CD8-positive, alpha-beta memory T cell (primary cell): ENCODE measurements around the gene GNA14. TPM values are rescaled to one million over a fixed set of nuclear protein-coding genes. Genes with fewer than 3 reads are reported as not detected.
A peak's percentile ranks its signal among the peaks of the same experiment; 100 is the strongest.
"Not testable (repeated sequence)": the region's sequence is repeated elsewhere in the genome, so short reads cannot be mapped to it uniquely, and the experiment has no call there.

ENCODE experiments used
- CTCF ChIA-PET: fragments of 350-600 bp; sonication (Branson Sonifier 250); formaldehyde crosslinking; loops from one replicate; lab custom pipeline; 2021; ENCODE audit warnings: antibody characterized with exemption; lab: Charles Lee
- POLR2A ChIA-PET: fragments of 350-600 bp; sonication (Branson Sonifier 250); formaldehyde crosslinking; loops from one replicate; lab custom pipeline; 2021; ENCODE audit warnings: antibody characterized with exemption; lab: Charles Lee
- DNase-seq, 5 donors: peaks; one replicate each; pipeline versions ENCODE4 v3.0.0 to v3.0.0-alpha.2; 2020 to 2022; ENCODE audit warnings: mixed read lengths in 1 of 5
- H3K27ac ChIP-seq: one replicate; pipeline ENCODE4 v1.7.0; 2013; ENCODE audit warnings: low read depth, mild to moderate bottlenecking, low read length, moderate library complexity
- H3K27me3 ChIP-seq: 2 replicates; pipeline ENCODE4 v1.7.0; 2013; ENCODE audit warnings: low read length, mild to moderate bottlenecking; ENCODE audit not compliant: insufficient read depth, poor library complexity, severe bottlenecking
- H3K36me3 ChIP-seq: 2 replicates; pipeline ENCODE4 v1.7.0; 2013; ENCODE audit warnings: mild to moderate bottlenecking, low read length, moderate library complexity; ENCODE audit not compliant: insufficient read depth
- H3K4me1 ChIP-seq: 2 replicates; pipeline ENCODE4 v1.7.0; 2013; ENCODE audit warnings: mild to moderate bottlenecking, low read length, moderate library complexity; ENCODE audit not compliant: insufficient read depth
- H3K4me3 ChIP-seq: 2 replicates; pipeline ENCODE4 v1.7.0; 2013; ENCODE audit warnings: mild to moderate bottlenecking, low read length
- H3K9me3 ChIP-seq: 2 replicates; pipeline ENCODE4 v1.7.0; 2013; ENCODE audit warnings: mild to moderate bottlenecking, low read length
- H3K27ac Mint-ChIP-seq, 8 donors: one replicate each; pipeline ENCODE4 v1.8.0; 2020 to 2021; ENCODE audit warnings: mixed read lengths in 8 of 8, mild to moderate bottlenecking in 6 of 8, inconsistent platforms in 3 of 8, moderate library complexity in 3 of 8
- H3K27me3 Mint-ChIP-seq, 2 donors: one replicate each; pipeline ENCODE4 v1.8.0; 2020 to 2021; ENCODE audit warnings: mixed read lengths in 2 of 2, mild to moderate bottlenecking in 1 of 2, moderate library complexity in 1 of 2
- H3K36me3 Mint-ChIP-seq, 3 donors: one replicate each; pipeline ENCODE4 v1.8.0; 2020 to 2021; ENCODE audit warnings: mixed read lengths in 3 of 3, inconsistent platforms in 1 of 3, mild to moderate bottlenecking in 1 of 3
- H3K4me1 Mint-ChIP-seq, 3 donors: one replicate each; pipeline ENCODE4 v1.8.0; 2020 to 2021; ENCODE audit warnings: mixed read lengths in 3 of 3, inconsistent platforms in 1 of 3, mild to moderate bottlenecking in 1 of 3
- H3K4me3 Mint-ChIP-seq, 7 donors: one replicate each; pipeline ENCODE4 v1.8.0; 2020 to 2021; ENCODE audit warnings: mixed read lengths in 7 of 7, mild to moderate bottlenecking in 6 of 7, moderate library complexity in 4 of 7, inconsistent platforms in 2 of 7
- H3K9me3 Mint-ChIP-seq, 5 donors: one replicate each; pipeline ENCODE4 v1.8.0; 2020 to 2022; ENCODE audit warnings: mixed read lengths in 5 of 5, mild to moderate bottlenecking in 3 of 5, moderate library complexity in 2 of 5, inconsistent platforms in 1 of 5
- polyA plus RNA-seq: library from polyadenylated mRNA; unstranded; fragments of 300-500 nt; fragmentation: Illumina TruSeq; gene quantifications from one replicate; pipeline ENCODE4 v1.2.3, GENCODE V29; 2021
- total RNA-seq, 2 experiments: library from RNA; stranded (reverse); gene quantifications; one replicate each; pipeline ENCODE4 v1.2.3, GENCODE V29; 2021

GNA14 gene
- not detected for total RNA-seq
- not detected for polyA plus RNA-seq

DNA sequence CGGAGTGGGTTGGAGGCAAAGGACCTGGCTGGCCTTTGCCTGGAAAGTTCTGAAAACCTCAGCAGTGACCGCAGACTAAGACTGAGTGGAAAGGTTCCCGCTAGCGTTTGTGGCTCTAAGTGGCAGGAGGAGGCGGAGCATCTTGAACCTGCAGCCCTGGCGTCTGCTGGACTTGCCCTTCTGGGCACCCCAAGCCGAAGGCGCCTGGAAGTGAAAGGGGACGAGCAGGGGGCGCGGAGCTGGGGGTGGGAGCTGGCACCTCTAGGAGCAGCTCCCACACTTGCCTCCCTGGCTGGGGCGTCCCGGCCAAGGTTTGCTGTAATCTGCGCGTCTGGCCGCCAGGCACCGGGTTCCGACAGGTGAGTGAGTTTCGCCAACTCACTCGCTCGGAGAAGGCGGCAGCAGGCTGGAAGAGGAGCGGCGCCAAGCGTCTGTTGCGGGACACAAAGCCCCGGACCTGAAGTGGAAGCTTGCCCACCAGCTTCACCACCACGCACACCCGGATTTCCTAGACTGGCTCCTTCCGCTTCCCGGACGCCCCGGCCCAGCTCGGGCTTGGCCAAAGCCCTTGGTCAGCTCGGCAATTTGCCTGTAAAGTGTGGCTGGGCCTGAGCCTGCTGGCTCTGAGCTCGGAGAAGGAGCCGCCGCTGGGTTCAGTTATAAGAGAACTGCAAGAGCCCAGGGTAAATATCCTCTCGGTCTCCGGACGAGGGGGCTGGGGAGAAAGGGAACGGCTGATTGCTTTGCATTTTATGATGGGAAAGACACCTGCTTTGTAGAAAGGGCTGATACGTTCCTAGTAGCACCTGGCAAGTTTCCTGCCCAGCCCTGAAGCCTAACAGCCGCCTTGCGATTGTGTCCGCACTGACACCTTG is at the start of gene GNA14:
Gene GNA14, minus strand, starts transcription at position 89 of the 875 bp plus-strand sequence. CDS start 529 bp downstream, outside the sequence.
- Mint-ChIP-seq H3K27me3 (peaks cover 26 to 50% of the 10 kb centered on the region in 2 donors), H3K27ac (no peak within 1 kb of the TSS), H3K4me3 (peak within 1 kb of the TSS in 5 of 7 donors; percentile 12 to 65 (median 50)), H3K9me3 (peaks cover 0 to 2% (median 0%) of the 10 kb centered on the region in 5 donors), H3K4me1 (peaks cover 5 to 17% (median 8%) of the 10 kb centered on the region in 3 donors), H3K36me3 (no peaks in the 10 kb centered on the region)
- CTCF ChIA-PET = no interaction called here
- H3K4me3 ChIP-seq = no peak within 1 kb of the TSS
- POLR2A ChIA-PET = no interaction called here
- H3K9me3 ChIP-seq = no peaks in the 10 kb centered on the region
- H3K27ac ChIP-seq = no peak within 1 kb of the TSS
- no peaks in the 10 kb centered on the region for H3K4me1 ChIP-seq
- DNase-seq = no peak
- no peaks in the 10 kb centered on the region for H3K27me3 ChIP-seq
- H3K36me3 ChIP-seq = no peaks in the 10 kb centered on the region

DNA sequence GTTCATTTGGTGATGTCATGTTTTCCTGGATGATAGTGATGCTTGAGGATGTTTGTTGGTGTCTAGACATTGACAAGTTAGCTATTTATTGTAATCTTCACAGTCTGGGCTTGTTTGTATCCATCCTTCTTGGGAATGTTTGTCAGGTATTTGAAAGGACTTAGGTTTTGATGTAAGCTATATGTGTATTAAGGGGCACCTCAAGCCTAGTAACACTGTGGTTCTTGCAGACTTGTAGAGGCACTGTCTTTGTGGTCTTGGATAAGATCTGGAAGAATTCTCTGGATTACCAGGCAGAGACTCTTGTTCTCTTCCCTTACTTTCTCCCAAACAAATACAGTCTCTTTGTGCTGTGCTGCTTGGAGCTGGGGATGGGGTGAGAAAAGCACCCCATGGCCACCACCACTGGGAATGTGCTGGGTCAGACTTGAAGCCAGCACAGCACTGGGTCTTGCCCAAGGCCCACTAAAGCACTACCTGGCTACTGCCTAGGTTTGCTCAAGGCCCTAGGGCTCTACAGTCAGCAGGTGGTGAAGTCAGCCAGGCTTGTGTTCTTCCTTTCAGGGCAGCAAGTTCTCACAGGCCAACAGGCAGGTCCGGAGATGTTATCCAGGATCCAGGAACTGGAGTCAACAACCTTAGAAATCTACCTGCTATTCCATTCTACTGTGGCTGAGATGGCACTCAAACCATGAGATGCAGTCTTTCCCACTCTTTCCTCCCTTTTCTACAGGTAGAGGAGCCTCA is 49.3 kb upstream of the GNA14 start:
- no peak overlapping the region for H3K27ac Mint-ChIP-seq
- no peaks in the 10 kb centered on the region for H3K9me3 ChIP-seq
- no peaks in the 10 kb centered on the region for H3K36me3 Mint-ChIP-seq
- POLR2A ChIA-PET = no interaction called here
- H3K27me3 Mint-ChIP-seq = peaks cover 0 to 2% of the 10 kb centered on the region in 2 donors
- no peaks in the 10 kb centered on the region for H3K27me3 ChIP-seq
- peaks cover 0 to 10% (median 2%) of the 10 kb centered on the region in 5 donors for H3K9me3 Mint-ChIP-seq
- no peak overlapping the region for H3K4me3 ChIP-seq
- H3K27ac ChIP-seq = no peak overlapping the region
- H3K36me3 ChIP-seq = no peaks in the 10 kb centered on the region
- H3K4me1 ChIP-seq = no peaks in the 10 kb centered on the region
- no peak for DNase-seq
- CTCF ChIA-PET = no interaction called here
- no peaks in the 10 kb centered on the region for H3K4me1 Mint-ChIP-seq
- no peak overlapping the region for H3K4me3 Mint-ChIP-seq

DNA sequence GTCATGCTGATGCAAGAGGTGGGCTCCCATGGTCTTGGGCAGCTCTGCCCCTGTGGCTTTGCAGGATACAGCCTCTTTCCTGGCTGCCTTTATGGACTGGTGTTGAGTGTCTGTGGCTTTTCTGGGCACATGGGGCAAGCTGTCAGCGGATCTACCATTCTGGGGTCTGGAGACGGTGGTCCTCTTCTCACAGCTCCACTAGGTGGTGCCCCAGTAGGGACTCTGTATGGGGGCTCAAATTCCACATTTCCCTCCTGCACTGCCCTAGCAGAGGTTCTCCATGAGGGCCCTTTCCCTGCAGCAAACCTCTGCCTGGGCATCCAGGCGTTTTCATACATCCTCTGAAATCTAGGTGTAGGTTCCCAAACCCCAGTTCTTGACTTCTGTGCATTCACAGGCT is 42.6 kb upstream of the GNA14 start:
- DNase-seq, CTCF ChIA-PET, H3K9me3 Mint-ChIP-seq, H3K27ac ChIP-seq, H3K4me1 ChIP-seq, H3K9me3 ChIP-seq, H3K4me1 Mint-ChIP-seq, H3K4me3 Mint-ChIP-seq, H3K4me3 ChIP-seq, H3K27me3 ChIP-seq, H3K27ac Mint-ChIP-seq, H3K36me3 Mint-ChIP-seq, H3K36me3 ChIP-seq, POLR2A ChIA-PET: not testable (repeated sequence)
- peaks cover 8 to 10% of the 10 kb centered on the region in 2 donors for H3K27me3 Mint-ChIP-seq

DNA sequence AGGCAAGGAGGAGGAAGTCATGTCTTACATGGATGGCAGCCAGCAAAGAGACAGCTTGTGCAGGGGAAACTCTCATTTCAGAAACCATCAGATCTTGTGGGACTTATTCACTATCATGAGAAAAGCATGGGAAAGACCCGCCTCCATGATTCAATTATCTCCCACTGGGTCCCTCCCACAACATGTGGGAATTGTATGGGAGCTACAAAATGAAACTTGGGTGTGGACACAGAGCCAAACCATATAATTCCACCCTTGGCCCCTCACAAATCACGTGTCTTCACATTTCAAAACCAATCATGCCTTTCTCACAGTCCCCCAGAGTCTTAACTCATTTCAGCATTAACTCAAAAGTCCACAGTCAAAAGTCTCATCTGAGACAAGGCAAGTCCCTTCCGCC is 42.0 kb upstream of the GNA14 start:
- H3K4me1 Mint-ChIP-seq, H3K4me3 Mint-ChIP-seq, H3K36me3 ChIP-seq, POLR2A ChIA-PET, H3K4me1 ChIP-seq, H3K9me3 Mint-ChIP-seq, CTCF ChIA-PET, H3K4me3 ChIP-seq, H3K27ac Mint-ChIP-seq, H3K27ac ChIP-seq, DNase-seq, H3K9me3 ChIP-seq, H3K36me3 Mint-ChIP-seq, H3K27me3 ChIP-seq: not testable (repeated sequence)
- H3K27me3 Mint-ChIP-seq = peaks cover 8 to 10% of the 10 kb centered on the region in 2 donors

DNA sequence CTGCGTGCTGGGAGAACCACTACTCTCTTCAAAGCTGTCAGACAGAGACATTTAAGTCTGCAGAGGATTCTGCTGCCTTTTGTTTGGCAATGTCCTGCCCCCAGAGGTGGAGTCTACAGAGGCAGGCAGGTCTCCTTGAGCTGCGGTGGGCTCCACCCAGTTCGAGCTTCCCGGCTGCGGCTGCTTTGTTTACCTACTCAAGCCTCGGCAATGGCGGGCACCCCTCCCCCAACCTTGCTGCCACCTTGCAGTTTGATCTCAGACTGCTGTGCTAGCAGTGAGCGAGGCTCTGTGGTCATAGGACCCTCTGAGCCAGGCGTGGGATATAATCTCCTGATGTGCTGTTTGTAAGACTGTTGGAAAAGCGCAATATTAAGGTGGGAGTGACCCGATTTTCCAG is 39.6 kb upstream of the GNA14 start:
- DNase-seq, CTCF ChIA-PET, H3K27ac ChIP-seq, H3K4me3 ChIP-seq, H3K4me3 Mint-ChIP-seq, H3K4me1 ChIP-seq, H3K27me3 ChIP-seq, H3K9me3 Mint-ChIP-seq, H3K36me3 Mint-ChIP-seq, POLR2A ChIA-PET, H3K4me1 Mint-ChIP-seq, H3K36me3 ChIP-seq, H3K9me3 ChIP-seq, H3K27ac Mint-ChIP-seq: not testable (repeated sequence)
- H3K27me3 Mint-ChIP-seq = peaks cover 8 to 10% of the 10 kb centered on the region in 2 donors

DNA sequence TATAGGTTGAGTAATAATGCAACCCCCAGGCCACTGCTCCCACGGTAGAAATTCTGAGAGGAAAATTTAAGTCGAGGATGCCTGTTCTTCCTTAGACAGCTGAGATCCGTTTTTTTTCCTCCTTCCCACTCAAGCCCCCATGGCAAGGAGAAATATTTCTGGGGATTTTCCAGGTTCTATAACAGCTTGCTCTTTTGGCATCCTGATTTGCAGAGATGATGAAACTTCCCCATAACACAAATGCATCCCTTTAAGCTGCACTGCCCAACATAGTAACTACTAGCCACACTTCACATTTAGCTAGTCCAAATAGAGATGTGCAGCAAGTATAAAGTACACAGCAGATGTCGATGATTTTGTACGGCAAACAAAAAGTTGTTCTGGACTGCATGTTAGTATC is 32.5 kb upstream of the GNA14 start:
- H3K9me3 ChIP-seq = no peaks in the 10 kb centered on the region
- ChIA-PET CTCF (no interaction called here), POLR2A (no interaction called here)
- H3K4me3 Mint-ChIP-seq = no peak overlapping the region
- peaks cover 0 to 4% (median 0%) of the 10 kb centered on the region in 5 donors for H3K9me3 Mint-ChIP-seq
- no peak for DNase-seq
- peaks cover 0 to 3% of the 10 kb centered on the region in 2 donors for H3K27me3 Mint-ChIP-seq
- no peaks in the 10 kb centered on the region for H3K4me1 Mint-ChIP-seq
- H3K4me1 ChIP-seq = no peaks in the 10 kb centered on the region
- no peak overlapping the region for H3K27ac Mint-ChIP-seq
- no peaks in the 10 kb centered on the region for H3K36me3 ChIP-seq
- H3K36me3 Mint-ChIP-seq = no peaks in the 10 kb centered on the region
- no peak overlapping the region for H3K4me3 ChIP-seq
- H3K27ac ChIP-seq = no peak overlapping the region
- no peaks in the 10 kb centered on the region for H3K27me3 ChIP-seq

DNA sequence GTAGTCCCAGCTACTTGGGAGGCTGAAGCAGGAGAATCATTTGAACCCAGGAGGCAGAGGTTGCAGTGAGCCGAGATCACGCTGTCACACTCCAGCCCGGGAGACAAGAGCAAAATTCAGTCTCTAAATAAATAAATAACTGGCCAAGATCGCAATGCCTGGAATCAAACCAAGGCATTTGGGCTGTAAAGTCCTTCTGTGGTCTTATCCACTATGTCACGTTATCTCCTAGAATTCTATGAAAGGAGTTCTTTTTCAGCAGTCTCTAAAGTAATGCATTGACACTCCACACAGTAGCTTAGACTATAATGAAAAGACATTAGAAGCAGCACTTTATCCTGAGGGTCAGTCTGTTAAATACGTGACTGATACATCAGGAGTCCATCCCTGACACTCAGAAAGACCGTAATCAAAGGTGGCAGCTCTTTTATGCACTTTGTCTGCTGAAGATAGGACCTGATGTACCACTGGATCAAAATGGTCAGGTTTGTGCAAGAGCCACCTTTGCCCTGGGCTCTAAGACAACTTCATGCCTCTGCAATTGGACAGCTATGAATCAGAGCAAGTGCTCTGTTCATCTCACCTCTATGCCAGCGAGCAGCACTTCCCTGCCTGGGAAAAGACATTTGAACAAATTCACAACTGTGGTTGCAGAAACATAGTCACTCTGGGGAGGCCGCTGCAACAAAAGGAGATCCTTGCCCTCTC is 31.7 kb upstream of the GNA14 start:
- DNase-seq = no peak
- Mint-ChIP-seq H3K36me3 (no peaks in the 10 kb centered on the region), H3K9me3 (peaks cover 0 to 4% (median 0%) of the 10 kb centered on the region in 5 donors), H3K4me1 (no peaks in the 10 kb centered on the region), H3K27ac (no peak overlapping the region), H3K27me3 (peaks cover 0 to 3% of the 10 kb centered on the region in 2 donors), H3K4me3 (no peak overlapping the region)
- H3K4me3 ChIP-seq = no peak overlapping the region
- ChIA-PET POLR2A (no interaction called here), CTCF (no interaction called here)
- no peaks in the 10 kb centered on the region for H3K36me3 ChIP-seq
- no peaks in the 10 kb centered on the region for H3K27me3 ChIP-seq
- H3K4me1 ChIP-seq = no peaks in the 10 kb centered on the region
- no peak overlapping the region for H3K27ac ChIP-seq
- H3K9me3 ChIP-seq = no peaks in the 10 kb centered on the region

DNA sequence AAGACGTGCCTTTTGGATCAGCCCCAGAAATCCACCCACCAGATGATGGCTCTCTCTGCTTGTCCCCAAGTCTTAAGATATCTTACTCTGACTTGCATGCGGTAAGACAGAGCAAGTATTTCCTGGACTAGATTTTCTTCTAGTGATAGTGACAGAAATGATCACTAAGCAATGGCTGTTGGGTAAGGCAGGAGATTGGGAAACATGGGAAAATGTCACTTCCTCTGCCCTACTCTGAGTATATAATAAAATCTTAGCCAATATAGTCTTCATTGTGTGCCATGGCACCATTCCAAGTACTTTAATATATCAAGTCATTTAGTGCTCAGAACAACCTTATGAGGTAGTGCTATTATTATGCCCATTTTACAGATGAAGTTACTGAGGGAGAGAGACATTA is 31.0 kb upstream of the GNA14 start:
- Histone ChIP-seq H3K4me3 (no peak overlapping the region), H3K27me3 (no peaks in the 10 kb centered on the region), H3K36me3 (no peaks in the 10 kb centered on the region), H3K4me1 (no peaks in the 10 kb centered on the region), H3K27ac (no peak overlapping the region), H3K9me3 (no peaks in the 10 kb centered on the region)
- Mint-ChIP-seq H3K4me3 (no peak overlapping the region), H3K27me3 (peaks cover 0 to 3% of the 10 kb centered on the region in 2 donors), H3K27ac (no peak overlapping the region), H3K4me1 (no peaks in the 10 kb centered on the region), H3K9me3 (no peaks in the 10 kb centered on the region), H3K36me3 (no peaks in the 10 kb centered on the region)
- DNase-seq = no peak
- ChIA-PET CTCF (no interaction called here), POLR2A (no interaction called here)
